HG03521 (cell line): ENCODE results near the gene P2RY2.
"Not testable (repeated sequence)": the region's sequence is repeated elsewhere in the genome, so short reads cannot be mapped to it uniquely, and the experiment has no call there.

Experiments used
- ATAC-seq: cut with Tn5 transposase; IDR thresholded peaks from one replicate; pipeline ENCODE4 v1.9.1; 2021; ENCODE audit warnings: mild to moderate bottlenecking, moderate library complexity; ENCODE audit not compliant: unreplicated experiment

Gene P2RY2

DNA sequence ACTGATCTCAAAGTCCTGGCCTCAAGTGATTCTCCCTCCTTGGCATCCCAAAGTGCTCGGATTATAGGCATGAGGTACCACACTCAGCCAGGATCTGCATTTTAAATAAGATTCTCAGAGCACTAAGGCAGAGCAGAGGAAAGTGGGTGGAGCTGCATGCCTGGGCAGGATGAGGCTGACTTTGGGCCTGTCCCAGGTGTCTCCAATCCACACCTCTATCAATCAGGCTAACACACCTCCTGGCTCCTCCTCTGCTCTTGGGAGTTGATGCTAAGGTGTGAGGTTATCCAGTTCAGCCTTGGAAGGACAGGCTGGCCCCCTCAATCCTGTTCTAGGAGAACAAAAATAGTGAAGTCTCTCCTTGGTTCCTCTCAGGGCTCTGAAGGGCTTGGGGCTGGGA, 30.2 kb upstream of the P2RY2 start:
- no peak for ATAC-seq

- ATAC-seq: no peak
Observed at GRCh38 chr11:73188301-73188700, 29.8 kb upstream of the P2RY2 start.

- peak; percentile 62 for ATAC-seq
Observed at GRCh38 chr11:73189315-73189714, 28.8 kb upstream of the P2RY2 start.

GRCh38 chr11:73189723-73190556, 28.1 kb upstream of the P2RY2 start:
- ATAC-seq: no peak

DNA sequence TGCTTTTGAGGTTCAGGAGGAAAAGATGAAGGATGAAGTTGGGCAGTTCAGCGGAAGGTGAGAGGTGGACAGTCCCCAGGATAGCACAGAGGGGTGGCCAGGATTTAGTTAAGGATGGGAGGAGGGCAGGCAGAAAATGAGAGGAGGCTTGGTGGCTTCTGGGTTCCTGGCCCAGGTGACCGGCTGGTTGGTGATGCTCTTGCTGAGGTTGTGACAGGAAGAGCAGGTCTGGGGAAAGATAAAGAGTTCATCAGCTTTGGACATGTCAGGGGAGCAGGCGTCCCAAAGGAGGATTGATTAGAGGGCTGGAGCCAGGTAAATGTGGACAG, 27.6 kb upstream of the P2RY2 start:
- no peak for ATAC-seq

DNA sequence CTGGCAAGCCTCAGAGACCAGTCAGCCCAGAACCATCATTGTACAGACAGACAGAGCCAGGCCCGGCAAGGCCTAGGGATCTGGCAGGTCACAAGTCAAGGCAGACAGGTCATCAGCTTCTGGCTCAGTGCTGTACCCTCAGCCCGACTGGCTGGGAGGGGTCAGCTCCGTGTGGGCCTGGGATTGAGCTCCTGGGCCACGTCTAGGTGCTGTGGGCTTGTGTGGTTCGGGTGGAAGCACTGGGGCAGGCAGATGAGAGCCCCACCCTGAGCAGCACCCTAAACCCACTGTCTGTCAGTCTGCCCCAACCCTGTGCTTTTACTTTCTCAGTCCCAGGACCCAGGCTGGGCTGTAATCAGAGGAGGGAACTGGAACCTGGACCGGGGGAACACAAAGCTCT, 26.9 kb upstream of the P2RY2 start:
- ATAC-seq: no peak

GRCh38 chr11:73192272-73192671, 25.8 kb upstream of the P2RY2 start:
- no peak for ATAC-seq

DNA sequence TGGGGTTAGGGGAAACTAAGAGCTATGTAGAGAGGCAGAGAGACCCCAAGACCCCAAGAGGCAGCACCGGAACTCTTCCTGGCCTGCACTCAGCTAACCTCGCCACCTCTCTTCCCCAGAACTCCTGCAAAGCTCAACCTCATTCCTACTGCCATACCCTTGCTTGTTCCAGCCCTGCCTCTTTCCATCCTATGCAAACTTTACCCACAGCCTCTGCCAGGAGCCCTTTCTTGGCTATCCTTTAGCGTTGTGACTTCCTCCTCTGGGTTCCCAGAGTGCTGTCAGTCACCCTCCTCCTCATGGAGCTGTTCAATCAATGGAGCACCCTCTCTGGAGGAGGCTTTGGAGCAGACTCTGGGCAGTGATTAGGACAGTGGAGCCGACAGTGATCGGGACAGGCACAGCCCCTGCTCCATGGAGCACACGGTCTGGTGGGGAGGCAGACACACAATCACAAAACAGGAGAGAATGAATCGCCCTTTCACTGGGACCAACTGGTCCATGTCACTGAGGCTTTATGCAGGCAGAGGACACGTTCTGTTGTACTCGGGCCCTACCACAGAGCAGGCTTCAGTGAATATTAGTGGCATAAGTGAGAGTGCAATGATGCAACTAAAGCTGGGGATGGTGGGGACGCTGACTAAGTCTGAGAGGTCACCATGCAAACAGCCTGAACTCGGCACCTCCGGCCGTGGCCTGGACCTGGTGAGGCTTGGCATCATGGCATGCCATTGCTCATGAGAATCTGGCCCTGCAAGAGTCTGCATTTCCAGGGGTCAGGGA, 24.6 kb upstream of the P2RY2 start:
- ATAC-seq: no peak

DNA sequence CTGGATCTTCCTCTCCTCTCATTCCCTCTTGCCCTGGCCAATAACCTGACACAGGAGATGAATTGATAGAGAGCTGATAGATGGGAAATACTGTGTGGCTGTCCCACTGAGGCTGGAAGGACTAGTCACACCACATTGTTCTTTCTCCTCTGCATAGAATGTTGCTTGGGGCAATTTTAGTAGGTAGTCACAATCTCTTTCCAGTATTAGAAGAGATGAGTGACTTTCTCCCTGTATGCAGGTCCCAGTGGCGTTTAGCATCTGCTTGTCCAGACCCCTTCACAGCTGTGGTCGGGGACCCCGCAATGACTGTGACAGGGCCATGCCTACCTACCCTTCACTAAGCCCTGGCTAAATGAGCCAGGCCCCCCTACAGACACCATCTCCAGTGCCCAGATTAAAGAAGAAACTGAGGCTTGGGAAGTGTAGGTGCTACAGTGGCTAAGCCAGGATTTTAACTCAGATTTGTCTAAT, 24.0 kb upstream of the P2RY2 start:
- no peak for ATAC-seq

DNA sequence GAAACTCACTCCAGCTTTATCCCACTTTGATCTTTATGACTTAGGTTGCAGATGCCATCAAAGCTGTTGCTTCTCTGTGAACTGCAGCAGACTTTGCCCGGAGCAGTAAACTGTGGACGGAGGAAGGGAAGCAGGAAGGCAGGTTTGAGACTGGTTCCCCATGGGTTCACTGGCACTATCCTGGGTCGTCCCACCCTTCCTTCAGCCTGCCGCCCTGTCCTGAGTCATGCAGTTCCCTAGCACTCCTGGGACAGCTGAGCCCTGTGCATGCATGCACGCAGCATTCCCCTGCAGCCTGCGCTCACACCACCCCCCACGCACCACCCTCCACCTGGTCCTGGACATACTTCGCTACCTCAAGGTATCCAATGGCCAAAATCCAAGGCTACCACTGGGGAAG, 23.5 kb upstream of the P2RY2 start:
- no peak for ATAC-seq

DNA sequence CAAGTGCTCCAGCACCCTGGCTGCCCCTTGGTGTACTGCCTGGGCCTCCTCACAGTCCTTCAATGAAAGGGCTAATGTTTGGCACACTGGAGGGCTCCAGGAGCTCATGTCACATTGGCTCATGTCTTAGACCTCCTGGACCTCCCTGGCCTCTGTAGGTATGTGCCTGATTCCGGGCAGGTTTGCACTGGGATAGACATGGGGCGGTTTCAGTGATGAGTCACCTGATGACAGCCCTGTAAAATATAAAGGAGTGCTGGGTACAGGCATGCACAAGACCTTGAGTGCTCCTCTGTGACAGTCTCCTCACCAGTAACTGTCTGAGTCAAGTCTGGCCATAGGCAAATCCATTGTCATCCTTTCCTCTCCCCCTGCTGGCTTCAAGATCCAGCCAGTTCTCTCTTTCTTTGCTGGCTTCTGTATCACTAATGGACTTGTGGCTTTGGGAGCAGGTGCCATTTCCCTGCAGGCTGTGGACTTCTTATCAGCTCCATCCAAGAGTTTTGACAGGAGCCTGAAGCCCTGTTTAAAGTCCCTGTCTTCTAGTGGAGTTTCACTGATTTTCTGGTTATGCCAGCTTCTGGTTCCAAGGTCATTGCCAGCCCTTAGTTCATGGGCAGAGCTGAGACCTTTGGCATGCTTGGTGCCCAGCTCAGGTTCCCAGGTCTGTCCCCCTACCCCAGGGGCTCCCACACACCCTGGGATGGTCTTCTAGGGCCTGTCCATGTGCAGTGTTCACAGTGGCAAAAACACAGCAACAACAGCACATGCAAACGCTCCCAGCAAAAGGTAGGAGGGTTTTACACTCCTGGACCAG, 22.7 kb upstream of the P2RY2 start:
- no peak for ATAC-seq

DNA sequence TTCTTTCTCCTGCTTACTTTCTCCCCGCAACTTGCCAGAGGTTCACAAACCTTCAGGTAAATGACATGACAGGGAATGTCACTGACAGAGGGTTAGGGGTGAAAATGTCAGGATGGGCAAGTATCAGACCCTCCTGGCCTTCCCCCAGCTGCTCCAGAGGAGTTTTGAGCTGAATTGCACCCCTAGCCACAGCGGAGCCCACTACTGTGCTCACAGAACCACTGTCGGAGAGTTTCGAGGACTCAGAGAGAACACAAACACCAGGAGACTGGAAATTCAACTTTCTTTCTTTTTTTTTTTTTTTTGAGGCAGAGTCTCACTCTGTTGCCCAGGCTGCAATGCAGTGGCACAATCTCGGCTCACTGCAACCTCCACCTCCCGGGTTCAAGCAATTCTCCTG, 21.5 kb upstream of the P2RY2 start:
- ATAC-seq: no peak

DNA sequence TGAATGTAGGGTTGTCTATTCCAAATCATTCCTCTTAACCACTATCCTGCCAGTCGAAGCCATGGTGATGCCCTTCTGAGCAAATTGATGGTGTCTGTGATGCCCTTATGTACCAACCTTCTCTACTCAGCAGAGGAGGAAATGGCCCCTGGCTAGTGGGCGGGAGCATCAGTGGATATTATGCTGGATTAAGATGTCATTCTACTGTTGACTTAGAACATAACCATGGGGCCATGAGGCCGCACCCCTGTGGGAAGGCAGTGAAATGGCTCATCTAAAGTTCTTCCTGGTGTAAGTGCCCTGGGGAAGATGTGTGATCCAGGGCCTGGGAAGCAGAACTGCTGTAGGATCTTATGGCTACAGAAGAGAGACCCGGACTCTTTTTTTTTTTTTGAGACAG, 20.7 kb upstream of the P2RY2 start:
- ATAC-seq: no peak

GRCh38 chr11:73197787-73198186, 20.3 kb upstream of the P2RY2 start:
- ATAC-seq: not testable (repeated sequence)

- ATAC-seq: no peak
Observed at GRCh38 chr11:73198677-73199076, 19.4 kb upstream of the P2RY2 start.

- ATAC-seq: no peak
Observed at GRCh38 chr11:73199446-73199845, 18.6 kb upstream of the P2RY2 start.

DNA sequence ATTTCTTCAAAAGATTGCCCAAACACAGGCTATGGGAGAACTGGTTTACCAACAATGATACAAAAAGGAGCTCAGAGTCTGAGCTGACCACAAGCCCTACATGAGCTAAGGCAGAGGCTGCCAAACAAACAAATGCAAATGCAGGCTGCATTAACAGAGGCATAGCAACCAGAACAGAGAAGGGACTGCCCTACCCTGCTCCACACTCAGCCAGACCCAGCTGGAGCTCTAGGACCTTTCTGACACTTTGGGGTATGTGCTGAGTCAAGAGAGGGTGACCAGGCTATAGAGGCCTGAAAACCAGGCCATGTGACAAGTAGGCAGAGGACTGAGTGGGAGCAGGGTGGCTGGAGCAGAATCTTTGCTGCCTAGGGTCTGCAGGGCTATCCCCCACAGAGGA, 17.8 kb upstream of the P2RY2 start:
- no peak for ATAC-seq

GRCh38 chr11:73201249-73201648, 16.8 kb upstream of the P2RY2 start:
- no peak for ATAC-seq

DNA sequence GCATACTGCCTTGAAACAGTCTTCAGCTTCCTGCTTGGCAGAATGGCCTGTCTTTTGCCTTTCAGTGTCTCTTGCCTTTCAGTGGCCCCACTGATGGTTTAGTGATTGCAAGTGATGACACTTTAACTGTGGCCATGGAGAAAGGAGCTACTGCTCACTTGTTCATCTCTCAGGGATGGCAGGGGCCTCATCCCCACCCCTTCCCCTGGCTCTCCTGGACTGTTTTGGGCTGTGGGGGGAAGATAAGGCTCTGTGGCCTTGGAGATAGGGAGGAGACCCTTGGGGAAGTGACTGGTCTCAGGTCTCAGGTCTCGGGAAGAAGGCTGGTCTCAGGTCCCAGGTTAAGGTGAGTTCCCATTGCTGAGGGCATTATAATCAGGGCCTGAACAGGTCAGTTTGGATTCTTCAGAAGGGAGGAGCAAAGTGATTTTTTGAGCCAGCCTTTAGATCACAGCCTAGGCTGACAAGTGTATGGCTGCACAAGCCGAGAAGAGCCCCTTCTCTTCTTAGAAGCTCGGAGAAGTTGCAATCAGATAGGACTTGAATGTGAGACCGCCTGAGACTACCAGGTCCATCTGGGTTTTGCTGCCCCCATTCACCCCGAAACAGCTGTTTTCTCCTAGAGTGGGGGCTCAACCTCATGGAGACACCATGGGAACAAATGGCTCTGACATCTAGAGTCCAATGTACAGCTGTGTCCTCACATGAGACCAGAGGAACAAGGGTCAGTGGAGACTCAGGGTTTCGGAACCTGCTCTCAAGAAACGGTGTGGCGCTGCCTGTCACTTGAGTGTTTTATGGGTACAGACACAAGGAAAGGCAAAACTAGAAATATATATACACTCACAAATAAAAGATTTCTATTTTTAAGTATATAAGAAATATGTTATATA, 15.9 kb upstream of the P2RY2 start:
- ATAC-seq: no peak

DNA sequence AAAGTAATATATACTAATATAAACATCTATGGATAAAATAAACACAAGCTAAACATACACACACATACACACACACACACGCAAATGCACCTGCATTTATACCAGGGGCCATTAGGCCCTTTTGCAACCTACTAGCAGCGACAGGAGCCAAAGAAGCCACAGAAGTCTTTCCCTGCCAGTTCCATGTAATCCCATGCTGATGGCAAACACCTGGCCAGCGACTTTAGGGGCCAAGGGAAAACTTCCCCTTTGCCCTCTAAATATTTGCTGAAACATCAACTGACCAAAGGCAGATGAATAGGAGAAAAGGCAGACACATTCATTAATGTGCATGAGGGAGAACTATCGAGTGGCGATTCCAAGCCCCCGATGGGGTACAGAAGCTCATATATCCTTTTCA, 14.8 kb upstream of the P2RY2 start:
- ATAC-seq: no peak
